DLD1 (cell line): ENCODE results near the gene KRTAP5-4.
"Not testable (repeated sequence)": the region's sequence is repeated elsewhere in the genome, so short reads cannot be mapped to it uniquely, and the experiment has no call there.

Source experiments
- in situ Hi-C: cut with HindIII; loops from 2 replicates; pipeline ENCODE4 v1.10.0; 2017; ENCODE audit warnings: low sequenced_read_pairs

The KRTAP5-4 gene

DNA sequence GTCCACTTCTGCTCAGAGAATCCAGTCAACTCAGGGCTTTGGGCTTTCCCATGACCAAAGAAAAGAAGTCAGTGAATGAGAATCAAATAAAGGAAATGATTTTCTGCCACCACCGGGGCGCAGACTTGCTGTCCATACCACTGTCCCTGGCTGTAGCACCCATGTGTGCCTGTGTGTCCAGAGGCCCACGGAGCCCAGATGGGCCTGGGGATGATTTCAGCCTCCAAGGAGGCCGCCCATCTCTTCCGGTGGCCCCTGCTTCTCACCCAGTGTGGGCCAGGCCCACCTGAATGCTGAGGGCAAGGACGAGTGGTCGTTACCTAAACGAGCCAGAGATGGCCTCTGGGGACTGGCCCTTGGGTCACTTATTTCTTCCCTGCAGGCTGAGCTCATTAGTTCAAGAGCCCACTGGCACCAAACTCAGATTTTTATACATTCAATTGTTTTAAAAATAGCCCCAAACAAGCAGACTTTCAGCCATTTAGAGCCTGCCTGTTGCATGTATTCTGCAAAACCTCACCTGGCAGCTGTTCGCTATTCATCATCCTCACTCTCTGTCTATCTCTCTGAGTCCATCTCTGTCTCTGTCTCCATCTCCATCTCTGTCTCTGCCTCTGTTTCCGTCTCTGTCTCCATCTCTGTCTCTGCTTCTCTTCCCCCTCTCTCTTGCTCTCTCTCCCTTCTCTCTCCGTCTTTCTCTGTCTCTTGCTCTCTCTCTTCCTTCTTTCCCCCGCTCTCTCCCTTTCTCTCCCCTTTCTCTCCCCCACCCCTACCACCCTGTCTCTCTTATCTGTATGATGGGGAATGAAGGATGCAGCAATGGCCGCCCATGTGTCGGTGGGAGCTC is 31.8 kb upstream of the KRTAP5-4 start:
- in situ Hi-C loops: no loop called here

DNA sequence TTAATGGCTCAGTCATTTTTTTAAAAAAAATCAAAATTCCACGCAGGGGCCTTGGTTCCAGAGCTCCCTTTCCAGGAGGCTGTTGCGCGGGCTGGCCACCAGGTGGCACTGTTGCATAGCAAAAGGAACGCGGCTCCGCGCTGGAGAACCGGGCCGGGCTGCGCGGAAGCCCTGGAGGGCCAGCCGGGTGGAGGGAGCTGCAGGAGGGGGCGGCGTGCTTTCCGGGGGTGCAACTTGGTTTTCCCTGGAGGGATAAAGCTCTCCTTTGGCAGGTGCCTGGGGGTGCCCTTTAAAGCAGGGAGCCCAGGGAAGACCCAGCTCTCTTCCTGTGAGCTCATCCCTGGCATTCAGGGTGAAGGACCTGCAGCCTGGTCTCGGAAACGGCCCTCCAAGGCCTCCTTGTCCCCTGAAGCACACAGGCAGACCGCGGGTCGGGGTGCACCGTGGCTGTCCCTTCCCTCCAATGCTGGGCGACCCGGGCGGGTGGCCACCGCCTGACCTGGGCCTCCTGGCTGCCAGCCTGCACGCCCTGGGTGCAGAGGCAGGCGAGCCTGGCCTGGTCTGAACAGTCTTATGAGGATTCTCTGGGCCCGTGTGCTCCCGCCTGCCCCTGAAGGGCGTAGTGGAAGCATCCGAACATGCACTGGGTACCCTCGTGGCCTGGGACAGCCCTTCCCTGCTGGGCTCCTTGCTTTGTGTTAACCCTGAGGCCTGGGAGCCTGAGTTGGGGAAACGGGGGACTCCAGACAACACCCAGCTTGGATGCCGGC is 31.0 kb upstream of the KRTAP5-4 start:
- in situ Hi-C loops: no loop called here

DNA sequence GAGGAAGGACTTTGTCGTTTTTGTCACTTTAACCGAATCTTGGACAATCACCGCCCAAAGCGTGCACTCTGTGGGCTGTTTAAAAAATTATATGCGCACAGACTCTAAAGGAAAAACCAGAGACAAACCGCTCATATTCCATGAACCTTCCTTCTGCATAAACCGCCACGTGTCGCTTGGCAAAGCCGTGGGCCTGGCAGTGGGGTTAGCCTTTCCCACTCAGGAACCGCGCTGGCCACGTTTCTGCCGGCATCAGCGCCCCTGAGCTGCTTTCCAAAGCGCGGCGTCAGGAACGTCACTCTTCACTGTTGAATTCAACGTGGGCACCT is 30.5 kb upstream of the KRTAP5-4 start:
- in situ Hi-C loops: no loop called here

DNA sequence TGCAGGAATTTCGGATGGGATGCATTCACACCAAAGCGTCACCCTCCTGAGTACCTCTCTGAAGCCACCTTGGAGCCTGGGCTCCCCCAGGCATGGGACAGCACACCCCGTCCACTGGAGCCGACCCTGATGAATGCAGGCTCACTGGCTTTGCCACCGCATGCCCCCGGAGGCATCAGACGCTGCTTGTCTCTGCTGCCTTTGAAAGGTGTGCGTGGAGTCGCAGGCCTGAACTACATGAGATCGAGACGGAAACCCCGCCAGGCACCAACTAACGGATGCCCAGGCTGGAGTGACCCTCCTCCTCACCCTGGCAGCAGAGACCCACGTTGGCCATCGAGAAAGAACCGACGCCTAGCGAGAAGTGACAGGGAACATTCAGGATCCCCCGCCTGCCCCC is 30.1 kb upstream of the KRTAP5-4 start:
- in situ Hi-C loops: no loop called here

DNA sequence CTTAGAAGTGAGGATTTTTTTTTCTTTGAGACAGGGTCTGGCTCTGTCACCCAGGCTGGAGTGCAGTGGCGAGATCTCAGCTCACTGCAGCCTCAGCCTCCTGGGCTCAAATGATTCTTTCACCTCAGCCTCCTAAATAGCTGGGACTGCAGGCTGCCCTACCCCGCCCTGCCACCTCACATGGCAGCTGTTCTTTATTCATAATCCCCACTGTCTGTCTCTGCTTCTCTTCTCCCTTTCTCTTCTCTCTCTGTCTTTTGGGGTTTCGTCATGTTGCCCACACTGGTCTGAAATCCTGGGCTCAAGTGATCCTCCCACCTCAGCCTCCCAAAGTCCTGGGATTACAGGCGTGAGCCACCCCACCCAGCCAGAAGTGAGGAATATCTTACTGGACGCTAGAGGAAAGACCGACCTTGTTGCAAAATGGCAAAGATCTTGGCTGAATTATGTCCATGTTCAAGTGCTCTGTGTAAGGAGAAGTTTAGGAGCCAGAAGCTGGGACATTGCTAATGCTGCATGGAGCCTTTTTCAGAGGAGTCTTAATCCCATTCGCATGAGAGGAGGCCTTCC is 29.6 kb upstream of the KRTAP5-4 start:
- in situ Hi-C loops: no loop called here

DNA sequence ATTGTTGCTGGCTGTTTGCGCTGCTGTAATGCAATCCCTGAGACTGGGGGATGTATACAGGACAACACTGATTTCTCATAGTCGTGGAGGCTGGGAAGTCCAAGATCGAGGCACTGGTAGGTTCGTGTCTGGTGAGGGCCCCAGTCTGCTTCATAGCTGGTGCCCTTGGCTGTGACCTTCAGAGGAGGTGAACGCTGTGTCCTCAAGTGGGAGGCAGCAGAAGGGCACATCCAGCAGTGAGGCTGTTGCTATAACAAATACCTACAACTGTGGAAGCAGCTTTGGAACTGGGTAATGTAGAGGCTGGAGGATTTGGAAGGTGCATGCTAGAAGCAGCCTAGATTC is 29.0 kb upstream of the KRTAP5-4 start:
- in situ Hi-C loops: no loop called here

DNA sequence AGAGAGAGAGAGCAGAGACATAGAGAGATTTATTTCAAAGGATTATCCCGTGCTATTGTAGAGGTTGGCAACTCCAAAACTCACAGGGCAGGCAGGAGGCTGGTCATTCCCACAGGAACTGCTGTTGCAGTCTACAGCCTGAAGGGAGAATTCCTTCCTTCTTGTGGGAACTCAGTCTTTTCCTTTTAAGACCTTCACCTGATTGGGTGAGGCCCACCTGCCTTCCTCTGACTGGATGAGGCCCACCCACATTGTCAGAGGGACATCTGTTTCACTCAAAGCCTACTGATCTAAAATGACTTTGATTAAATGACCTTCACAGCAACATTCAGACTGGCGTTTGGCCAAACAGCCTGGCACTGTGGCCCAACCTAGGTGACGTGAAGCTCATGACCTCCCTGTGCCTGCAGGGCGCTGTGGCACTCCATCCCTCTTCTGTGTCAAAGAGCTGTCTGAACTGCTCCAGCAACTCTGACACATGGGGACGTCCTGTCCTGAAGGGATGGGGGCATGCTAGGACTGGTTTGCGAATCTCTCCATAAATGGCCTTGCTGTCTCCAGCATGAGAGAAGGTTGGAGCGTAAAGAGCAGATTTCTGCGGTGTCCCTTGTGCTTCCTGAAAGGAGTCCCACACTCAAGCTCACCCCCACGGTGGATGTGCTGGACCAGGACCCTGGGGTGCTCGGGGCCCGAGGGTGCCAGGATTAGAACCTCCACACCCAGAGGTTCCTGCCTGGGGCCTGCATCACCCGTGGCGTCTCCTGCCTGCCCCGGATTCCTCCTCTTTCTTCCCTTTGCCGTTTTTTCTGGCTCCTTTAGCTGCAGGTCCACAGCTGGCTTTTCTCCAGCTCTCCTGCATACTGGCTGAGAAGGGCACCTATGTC is 28.3 kb upstream of the KRTAP5-4 start:
- in situ Hi-C loops: no loop called here

DNA sequence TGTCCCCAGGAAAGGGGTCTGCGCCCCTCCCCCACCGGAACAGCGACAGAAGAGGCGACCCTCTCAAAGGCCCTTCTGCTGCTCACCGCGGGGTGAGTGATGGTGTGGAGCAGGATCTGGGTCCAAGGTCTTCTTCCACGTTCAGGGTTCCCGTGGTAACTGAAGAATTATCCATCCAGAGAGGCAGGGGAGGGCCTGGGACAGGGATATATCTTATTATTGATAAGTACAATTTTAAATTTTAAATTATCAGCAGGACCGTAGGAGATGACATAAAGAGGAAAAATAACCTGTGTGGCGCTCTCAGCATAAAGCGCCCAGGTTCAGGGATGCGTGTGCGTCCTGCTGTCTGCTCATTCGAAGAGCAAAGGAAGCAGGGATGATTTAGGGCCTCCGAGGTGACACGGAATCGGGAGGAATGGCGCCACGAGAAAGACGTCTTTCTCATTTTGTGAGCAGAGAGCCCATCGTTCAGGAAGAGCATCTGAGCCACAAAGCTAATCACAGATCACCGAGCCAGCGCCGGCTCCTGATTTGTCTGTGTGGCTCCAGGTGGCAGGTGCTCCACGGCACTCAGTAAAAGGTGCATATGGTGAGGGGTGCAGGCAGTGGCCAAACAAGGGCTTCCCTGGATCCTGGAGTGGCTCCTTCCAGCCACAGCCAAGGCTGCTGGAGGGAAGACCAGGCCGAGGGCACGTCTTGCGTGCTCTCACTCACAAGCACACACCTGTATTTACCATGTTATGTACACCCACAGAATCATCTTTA is 26.9 kb upstream of the KRTAP5-4 start:
- in situ Hi-C loops: no loop called here

DNA sequence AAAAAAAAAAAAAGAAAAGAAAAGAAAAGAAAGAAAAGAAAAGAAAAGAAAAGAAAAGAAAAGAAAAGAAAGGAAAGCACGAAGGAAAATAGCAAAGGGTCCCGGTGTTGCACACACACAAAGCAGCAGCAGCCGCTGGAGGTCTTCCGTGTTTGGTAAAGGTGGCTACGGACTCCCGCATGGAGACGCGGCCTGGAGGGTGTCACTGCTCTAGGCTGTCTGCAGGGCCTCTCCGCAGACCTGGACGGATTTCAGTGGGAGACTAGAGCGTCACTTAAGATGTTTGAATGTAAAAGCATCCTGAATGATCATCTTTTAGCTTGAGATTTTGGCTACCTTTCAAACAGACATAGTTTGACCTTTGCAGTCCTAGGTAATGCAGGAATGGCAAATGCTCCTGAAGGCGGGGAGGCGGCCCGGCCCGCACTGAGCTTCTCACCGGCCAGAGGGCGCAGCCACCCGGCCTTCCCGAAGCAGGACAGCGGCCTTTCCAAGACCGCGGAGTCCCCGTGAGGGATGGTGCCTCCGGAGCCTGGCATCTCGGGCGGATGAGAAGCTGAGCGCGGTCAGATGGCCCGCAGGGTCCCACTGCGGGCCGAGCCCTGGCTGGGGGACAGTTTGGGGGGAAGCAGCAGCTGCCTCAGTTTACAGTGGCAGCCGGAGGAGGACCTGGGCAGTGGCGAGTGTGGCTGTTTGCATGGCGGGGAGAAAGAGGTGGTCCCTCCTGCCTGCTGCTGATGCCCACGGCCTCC is 26.1 kb upstream of the KRTAP5-4 start:
- in situ Hi-C loops: no loop called here

DNA sequence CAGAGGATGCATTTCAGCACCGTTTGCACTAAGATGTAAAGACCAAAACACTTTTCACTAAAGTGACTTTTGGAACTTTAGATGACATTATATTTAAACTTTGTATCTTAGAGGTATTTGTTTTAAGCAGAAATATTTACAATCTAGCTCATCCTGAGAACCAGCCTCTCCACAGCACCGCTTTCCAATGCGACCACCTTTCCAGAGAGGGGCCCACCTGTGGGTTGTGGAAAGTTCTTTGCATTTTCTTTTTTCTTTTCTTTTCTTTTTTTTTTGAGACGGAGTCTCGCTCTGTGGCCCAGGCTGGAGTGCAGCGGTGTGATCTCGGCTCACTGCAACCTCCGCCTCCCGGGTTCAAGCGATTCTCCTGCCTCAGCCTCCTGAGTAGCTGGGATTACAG is 24.6 kb upstream of the KRTAP5-4 start:
- in situ Hi-C loops: not testable (repeated sequence)

DNA sequence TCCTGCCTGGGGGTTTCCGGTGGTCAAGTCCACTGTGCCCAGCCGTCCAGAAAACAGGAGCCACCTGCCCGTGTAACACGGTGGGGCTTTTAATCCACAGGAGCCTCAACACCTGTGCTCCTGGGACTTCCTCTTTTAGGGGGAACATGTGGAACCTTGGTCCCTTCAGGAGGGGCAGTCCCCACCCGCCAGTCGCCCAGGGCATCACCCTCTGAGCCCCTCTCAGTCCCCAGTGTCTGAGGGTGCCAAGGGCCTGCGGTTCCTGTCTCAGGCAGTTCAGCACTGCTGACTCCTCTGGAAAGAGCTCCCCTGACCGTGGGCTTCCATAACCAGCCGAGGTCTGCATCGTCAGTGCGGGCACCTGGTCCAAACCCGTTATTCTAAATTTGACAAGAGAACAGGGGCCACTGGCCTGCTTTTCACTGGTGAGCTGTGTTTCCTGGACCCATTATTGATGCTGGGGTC is 23.5 kb upstream of the KRTAP5-4 start:
- in situ Hi-C loops: no loop called here

DNA sequence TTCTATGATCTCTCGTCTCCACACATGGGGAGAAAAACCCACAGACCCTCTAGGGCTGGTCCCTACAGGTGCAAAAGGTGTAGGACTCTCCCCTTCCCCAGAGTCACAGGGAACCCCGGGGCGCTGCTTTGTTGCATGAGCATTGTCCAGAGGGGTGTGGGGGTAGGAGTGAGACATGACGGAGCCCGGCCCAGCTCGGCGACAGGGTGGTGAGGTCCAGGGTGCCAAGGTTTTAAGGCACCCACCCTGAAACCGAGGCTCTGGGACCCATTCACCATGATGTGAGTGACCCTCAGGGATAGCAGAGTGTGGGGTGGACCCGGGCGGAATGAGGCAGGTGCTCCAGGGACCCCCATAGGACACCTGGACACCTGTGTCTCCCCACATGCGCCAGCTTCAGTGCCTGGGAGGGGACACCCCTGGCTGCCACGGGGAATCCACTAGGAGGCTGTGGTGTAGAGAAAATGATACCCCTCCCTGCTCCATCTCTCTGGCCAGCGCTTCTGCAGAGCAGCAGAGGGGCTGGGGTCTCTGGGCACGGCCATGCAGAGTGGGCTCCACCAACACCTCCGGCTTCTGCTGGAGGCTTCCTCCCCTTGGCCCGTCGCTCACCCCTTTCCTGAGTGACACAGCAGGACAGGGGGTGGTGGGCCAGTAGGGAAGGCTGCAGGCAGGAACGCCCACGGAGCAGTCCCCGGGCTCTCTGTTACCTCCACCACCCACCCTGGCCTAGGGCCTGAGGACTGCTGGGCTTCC is 22.8 kb upstream of the KRTAP5-4 start:
- in situ Hi-C loops: no loop called here

DNA sequence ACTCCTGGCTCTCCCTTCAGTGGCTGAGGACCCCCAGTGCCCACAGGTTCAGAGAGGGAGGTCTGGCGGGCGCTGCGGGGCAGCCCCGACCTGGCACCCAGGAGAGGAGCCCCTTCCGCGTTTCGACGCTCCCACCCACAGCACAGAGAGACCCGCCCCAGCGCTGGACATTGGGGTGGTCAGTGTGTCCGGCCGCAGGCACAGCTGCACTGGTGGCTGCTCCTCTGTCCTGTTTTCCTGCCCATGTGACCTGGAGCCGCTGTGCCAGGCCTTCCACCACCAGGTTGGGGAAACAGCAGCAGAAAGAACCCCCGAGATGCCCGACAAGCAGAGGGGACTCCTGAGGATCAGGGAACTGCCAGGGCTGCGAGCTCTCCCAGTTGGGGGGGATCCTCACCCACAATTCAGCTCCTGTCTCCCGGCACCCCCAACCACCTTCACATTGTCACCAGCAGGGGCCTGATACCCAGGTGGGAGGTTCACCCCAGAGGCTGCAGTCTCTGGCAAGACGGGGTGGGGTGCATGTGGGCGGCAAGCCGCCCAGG is 21.3 kb upstream of the KRTAP5-4 start:
- in situ Hi-C loops: no loop called here

DNA sequence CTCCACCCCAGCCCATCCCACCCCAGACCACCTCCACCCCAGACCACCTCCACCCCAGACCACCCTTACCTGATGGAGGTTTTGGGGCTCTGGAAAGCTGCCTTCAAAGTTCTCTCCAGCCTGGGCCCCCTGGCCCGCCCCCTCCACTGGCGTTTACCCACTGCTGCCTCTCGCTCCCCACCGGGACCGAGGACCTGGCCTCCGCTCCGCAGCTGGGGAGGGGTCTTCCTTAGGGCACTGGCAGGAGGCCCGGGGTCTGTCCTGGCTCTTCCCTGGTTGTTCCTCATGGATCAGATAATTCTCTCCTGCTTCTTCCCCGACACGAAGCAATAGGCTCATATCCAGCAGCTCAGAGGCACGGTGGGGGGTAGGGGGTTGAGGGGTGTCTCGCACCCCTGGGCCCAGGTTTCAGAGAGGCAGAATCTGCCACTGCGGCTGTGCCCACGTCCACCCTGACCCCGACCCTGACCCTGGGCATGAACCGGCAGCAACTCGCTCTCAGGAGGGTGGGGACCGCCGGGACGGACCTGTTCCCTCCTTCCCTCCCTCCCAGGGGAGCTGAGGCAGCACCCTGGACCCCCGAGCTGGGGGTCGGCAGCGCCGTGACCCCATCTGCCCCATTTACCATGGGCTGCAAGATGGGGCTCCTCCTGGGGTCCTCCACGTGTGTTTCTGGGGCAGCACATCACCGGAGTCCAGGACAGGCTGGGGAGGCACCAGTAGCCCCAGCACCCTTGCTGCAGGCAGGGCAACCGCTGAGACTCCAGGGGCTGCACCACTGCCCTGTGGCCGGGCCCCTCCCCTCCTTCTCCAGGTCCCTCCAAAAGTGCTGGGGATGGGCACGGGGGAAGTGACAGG is 20.6 kb upstream of the KRTAP5-4 start:
- in situ Hi-C loops: no loop called here

DNA sequence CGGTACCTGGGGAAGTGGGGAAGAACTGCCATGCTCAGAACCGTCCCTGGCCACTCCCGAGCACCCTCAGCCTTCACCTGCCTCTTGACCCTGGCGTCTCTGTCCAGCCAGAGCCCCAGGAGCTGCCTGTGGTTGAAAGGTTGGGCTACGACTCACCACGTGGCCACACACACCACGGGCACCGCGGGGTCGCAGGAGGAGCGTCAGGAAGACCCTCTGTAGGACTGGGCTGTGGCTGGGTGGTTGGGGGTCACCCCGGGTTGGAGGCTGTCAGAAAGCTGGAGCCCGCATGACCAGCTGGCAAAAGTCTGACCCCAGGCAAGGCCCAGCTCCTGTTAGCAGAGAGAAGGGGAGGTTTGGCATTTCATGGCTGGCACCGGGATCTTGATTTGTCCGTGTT is 19.2 kb upstream of the KRTAP5-4 start:
- in situ Hi-C loops: no loop called here

DNA sequence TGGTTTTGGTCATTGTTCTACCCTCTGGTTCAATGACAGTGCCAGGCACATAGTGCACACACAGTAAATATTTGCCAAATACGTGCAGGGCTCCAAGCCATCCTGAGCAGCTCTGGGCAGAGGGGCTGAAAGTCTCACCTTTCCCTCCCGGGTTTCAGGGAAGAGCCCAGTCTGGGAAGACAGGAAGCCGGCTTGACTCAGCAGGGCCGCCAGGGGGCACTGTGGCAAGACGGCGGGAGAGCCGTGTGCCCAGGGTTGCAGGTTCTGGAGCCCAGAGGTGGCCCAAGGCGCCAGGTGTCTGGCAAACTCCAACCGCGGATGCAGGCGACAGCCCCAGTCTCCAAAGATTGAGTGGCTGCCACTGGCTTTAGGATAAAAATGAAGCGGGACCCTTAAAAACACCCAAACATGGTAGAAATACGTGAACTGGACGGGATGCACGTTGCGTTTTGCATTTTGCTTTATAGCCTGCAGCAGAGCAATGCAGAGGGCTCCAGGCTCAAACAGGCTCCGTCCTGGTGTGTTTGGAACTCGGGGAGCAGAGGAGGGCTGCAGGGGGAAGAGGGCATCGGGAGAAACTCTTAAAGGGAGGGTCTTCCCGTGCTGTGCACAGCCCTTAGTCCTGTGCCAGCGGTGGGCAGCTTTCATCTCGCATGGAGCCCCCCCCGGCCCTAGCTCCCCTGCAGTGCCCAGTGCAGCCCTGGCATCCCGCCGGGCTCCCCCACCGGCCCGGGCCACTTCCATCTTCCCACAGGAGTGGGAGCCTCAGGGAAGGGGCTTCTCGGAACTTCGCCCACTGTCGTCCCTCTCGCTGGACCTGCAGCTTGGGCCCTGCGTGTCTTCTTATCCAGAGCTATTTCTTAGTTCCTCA is 18.4 kb upstream of the KRTAP5-4 start:
- in situ Hi-C loops: no loop called here

DNA sequence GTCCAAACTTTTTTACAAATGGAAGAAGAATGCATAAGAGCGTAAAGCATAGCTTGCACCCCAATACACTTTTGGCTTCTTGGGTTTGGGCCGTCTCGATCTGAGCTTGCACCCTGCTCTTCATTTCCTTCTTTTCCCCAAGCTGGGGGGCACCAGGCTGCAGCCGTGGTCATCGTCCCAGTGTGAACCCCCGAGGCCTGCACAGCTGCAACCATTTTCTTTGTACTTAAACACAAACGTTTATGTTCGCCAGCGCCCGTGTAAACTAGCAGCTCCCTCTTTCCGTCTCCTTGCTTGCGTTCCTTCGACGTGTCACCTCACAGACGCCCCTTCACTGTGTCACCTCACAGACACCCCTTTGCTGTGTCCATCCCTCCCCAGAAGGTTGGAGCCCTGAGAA is 17.7 kb upstream of the KRTAP5-4 start:
- in situ Hi-C loops: no loop called here
